ENCODE measurements around the gene KAZN. TPM values are rescaled to one million over a fixed set of nuclear protein-coding genes. Genes with fewer than 3 reads are reported as not detected.

The KAZN gene
- polyA plus RNA-seq, 1 donor (not counting 4 experiments of a cell fraction or from before 2014, with no cell fraction given) = 5.9 TPM

DNA sequence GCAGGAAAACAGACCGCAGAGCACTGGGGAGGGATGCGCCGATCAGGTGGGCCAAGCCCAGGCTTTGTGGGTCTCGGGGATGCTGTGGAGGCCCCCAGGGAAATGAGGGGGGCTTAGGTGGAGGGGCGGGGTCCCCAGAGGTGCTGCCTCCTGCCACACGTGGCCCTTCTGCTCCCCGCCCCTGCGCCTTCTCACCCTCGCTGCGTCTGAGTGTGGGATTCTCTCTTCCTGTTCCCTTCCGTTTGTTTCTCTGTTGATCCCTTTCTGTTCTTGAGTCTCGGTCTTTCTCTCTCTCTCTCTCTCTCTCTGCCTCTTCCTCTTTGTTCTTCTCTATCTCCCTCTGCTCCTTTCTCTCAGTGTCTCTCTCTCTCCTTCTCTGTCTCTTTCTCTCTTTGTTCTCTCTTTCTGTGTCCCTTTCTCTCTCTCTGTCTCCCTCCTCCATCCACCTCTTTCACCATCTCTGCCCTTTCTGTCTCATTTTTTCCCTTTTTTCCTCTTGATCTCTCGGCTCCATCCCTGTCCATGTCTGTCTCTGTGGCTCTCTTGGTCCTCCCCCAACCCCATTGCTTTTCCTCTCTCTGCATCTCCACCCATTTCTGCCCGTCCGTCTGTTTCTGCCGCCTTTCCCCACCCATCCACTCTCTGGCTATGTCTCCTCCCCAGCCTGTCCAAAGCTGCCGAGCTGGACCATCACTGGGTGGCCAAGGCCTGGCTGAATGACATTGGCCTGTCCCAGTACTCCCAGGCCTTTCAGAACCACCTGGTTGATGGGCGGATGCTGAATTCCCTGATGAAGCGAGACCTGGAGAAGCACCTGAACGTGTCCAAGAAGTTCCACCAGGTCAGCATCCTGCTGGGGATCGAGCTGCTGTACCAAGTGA, 502.6 kb downstream of the KAZN start:
- Histone ChIP-seq H3K27me3 (ENCODE audit: control insufficient read depth, extremely low read depth, insufficient read depth, low read length) (peaks cover 23% of the 10 kb centered on the region), H3K4me2 (ENCODE audit: control insufficient read depth, extremely low read depth, insufficient read depth, low read depth, low read length) (no peak overlapping the region), H3K9ac (ENCODE audit: control insufficient read depth, extremely low read depth, insufficient read depth, low read length) (no peak overlapping the region), H3K9me3 (ENCODE audit: control insufficient read depth, low read depth, low read length) (no peaks in the 10 kb centered on the region), H4K20me1 (ENCODE audit: control insufficient read depth, extremely low read depth, insufficient read depth, low read length) (no peaks in the 10 kb centered on the region), H3K79me2 (ENCODE audit: control insufficient read depth, insufficient read depth, low read length) (no peaks in the 10 kb centered on the region), H3K4me1 (ENCODE audit: control insufficient read depth, extremely low read depth, insufficient read depth, low read length) (no peaks in the 10 kb centered on the region), H3K27ac (ENCODE audit: control insufficient read depth, insufficient read depth, low read length) (no peak overlapping the region), H3K36me3 (ENCODE audit: control insufficient read depth in 2 of 2, extremely low read depth in 1 of 2, insufficient read depth in 2 of 2, low read length in 2 of 2) (no peaks in the 10 kb centered on the region), H2AFZ (ENCODE audit: control insufficient read depth, low read length) (no peak overlapping the region), H3K9me1 (ENCODE audit: control insufficient read depth, extremely low read depth, insufficient read depth, low read length) (no peaks in the 10 kb centered on the region), H3K4me3 (ENCODE audit: control insufficient read depth in 2 of 3, extremely low read depth in 1 of 3, insufficient read depth in 2 of 3, low read depth in 1 of 3, low read length in 3 of 3) (no peak overlapping the region)
- dilution Hi-C loops (cut with MboI; ENCODE audit: extremely low pct_ligation_motif_present, low sequenced_read_pairs) = no loop called here
- no peak for DNase-seq (ENCODE audit: low read depth, low spot score)
- no peak for FAIRE-seq
- TF ChIP-seq EZH2 (IDR thresholded peaks at IDR 0.05; ENCODE audit: low read length) (no peak), CTCF (optimal IDR thresholded peaks at IDR 0.05 in 1 of 3, IDR thresholded peaks at IDR 0.05 in 1 of 3, conservative IDR thresholded peaks at IDR 0.05 in 1 of 3; ENCODE audit: extremely low read depth in 1 of 3, insufficient read depth in 2 of 3, low read length in 3 of 3) (no peak)

- H3K4me1 ChIP-seq (ENCODE audit: control insufficient read depth, extremely low read depth, insufficient read depth, low read length) = no peaks in the 10 kb centered on the region
- no peaks in the 10 kb centered on the region for H3K9me3 ChIP-seq (ENCODE audit: control insufficient read depth, low read depth, low read length)
- H3K36me3 ChIP-seq (ENCODE audit: control insufficient read depth in 2 of 2, extremely low read depth in 1 of 2, insufficient read depth in 2 of 2, low read length in 2 of 2) = no peaks in the 10 kb centered on the region
- H3K4me3 ChIP-seq (ENCODE audit: control insufficient read depth in 2 of 3, extremely low read depth in 1 of 3, insufficient read depth in 2 of 3, low read depth in 1 of 3, low read length in 3 of 3) = no peak overlapping the region
- no peak overlapping the region for H3K9ac ChIP-seq (ENCODE audit: control insufficient read depth, extremely low read depth, insufficient read depth, low read length)
- H3K9me1 ChIP-seq (ENCODE audit: control insufficient read depth, extremely low read depth, insufficient read depth, low read length) = no peaks in the 10 kb centered on the region
- DNase-seq (ENCODE audit: low read depth, low spot score) (no peak), FAIRE-seq (no peak)
- peaks cover 20% of the 10 kb centered on the region for H3K27me3 ChIP-seq (ENCODE audit: control insufficient read depth, extremely low read depth, insufficient read depth, low read length)
- dilution Hi-C loops (cut with MboI; ENCODE audit: extremely low pct_ligation_motif_present, low sequenced_read_pairs) = no loop called here
- H3K4me2 ChIP-seq (ENCODE audit: control insufficient read depth, extremely low read depth, insufficient read depth, low read depth, low read length) = no peak overlapping the region
- H4K20me1 ChIP-seq (ENCODE audit: control insufficient read depth, extremely low read depth, insufficient read depth, low read length) = no peaks in the 10 kb centered on the region
- H3K79me2 ChIP-seq (ENCODE audit: control insufficient read depth, insufficient read depth, low read length) = no peaks in the 10 kb centered on the region
- H3K27ac ChIP-seq (ENCODE audit: control insufficient read depth, insufficient read depth, low read length) = no peak overlapping the region
- H2AFZ ChIP-seq (ENCODE audit: control insufficient read depth, low read length) = no peak overlapping the region
- TF ChIP-seq CTCF (optimal IDR thresholded peaks at IDR 0.05 in 1 of 3, IDR thresholded peaks at IDR 0.05 in 1 of 3, conservative IDR thresholded peaks at IDR 0.05 in 1 of 3; ENCODE audit: extremely low read depth in 1 of 3, insufficient read depth in 2 of 3, low read length in 3 of 3) = no peak
- no peak for TF ChIP-seq EZH2 (IDR thresholded peaks at IDR 0.05; ENCODE audit: low read length)
Measured at GRCh38 chr1:15101801-15102200, 503.3 kb downstream of the KAZN start.
